Measurements from ENCODE around the gene KDM6B. TPM values are rescaled to one million over a fixed set of nuclear protein-coding genes. Genes with fewer than 3 reads are reported as not detected.

The KDM6B gene
- total RNA-seq, 1 donor from 2014 or later: 52.9 TPM

GRCh38 chr17:7839190-7839875 lies 5.3 kb downstream of the KDM6B start:
- Mint-ChIP-seq H3K27me3 (ENCODE audit: unreplicated experiment) (no peaks in the 10 kb centered on the region), H3K36me3 (ENCODE audit: unreplicated experiment) (peaks cover 6% of the 10 kb centered on the region), H3K27ac (ENCODE audit: unreplicated experiment) (peak overlapping the region; percentile 99), H3K9me3 (ENCODE audit: unreplicated experiment) (no peaks in the 10 kb centered on the region), H3K4me3 (ENCODE audit: unreplicated experiment) (peak overlapping the region; percentile 75), H3K4me1 (ENCODE audit: unreplicated experiment) (peaks cover 66% of the 10 kb centered on the region)
- no peak for TF ChIP-seq CTCF (IDR thresholded peaks at IDR 0.05)
- no peak for DNase-seq (ENCODE audit: extremely low spot score, unreplicated experiment)

GRCh38 chr17:7839876-7840261 lies 5.9 kb downstream of the KDM6B start:
- H3K27ac Mint-ChIP-seq (ENCODE audit: unreplicated experiment): peak overlapping the region; percentile 99
- DNase-seq (ENCODE audit: extremely low spot score, unreplicated experiment): no peak
- no peak for TF ChIP-seq CTCF (IDR thresholded peaks at IDR 0.05)
- H3K4me1 Mint-ChIP-seq (ENCODE audit: unreplicated experiment): peaks cover 67% of the 10 kb centered on the region
- peaks cover 6% of the 10 kb centered on the region for H3K36me3 Mint-ChIP-seq (ENCODE audit: unreplicated experiment)
- no peaks in the 10 kb centered on the region for H3K27me3 Mint-ChIP-seq (ENCODE audit: unreplicated experiment)
- H3K4me3 Mint-ChIP-seq (ENCODE audit: unreplicated experiment): peak overlapping the region; percentile 6
- H3K9me3 Mint-ChIP-seq (ENCODE audit: unreplicated experiment): no peaks in the 10 kb centered on the region

GRCh38 chr17:7840441-7840840 lies 6.4 kb downstream of the KDM6B start:
- H3K27ac Mint-ChIP-seq (ENCODE audit: unreplicated experiment): peak overlapping the region; percentile 99
- no peaks in the 10 kb centered on the region for H3K9me3 Mint-ChIP-seq (ENCODE audit: unreplicated experiment)
- TF ChIP-seq CTCF (IDR thresholded peaks at IDR 0.05): no peak
- H3K4me3 Mint-ChIP-seq (ENCODE audit: unreplicated experiment): peak overlapping the region; percentile 94
- DNase-seq (ENCODE audit: extremely low spot score, unreplicated experiment): no peak
- peaks cover 6% of the 10 kb centered on the region for H3K36me3 Mint-ChIP-seq (ENCODE audit: unreplicated experiment)
- H3K4me1 Mint-ChIP-seq (ENCODE audit: unreplicated experiment): peaks cover 67% of the 10 kb centered on the region
- no peaks in the 10 kb centered on the region for H3K27me3 Mint-ChIP-seq (ENCODE audit: unreplicated experiment)

- Mint-ChIP-seq H3K27me3 (ENCODE audit: unreplicated experiment) (no peaks in the 10 kb centered on the region), H3K36me3 (ENCODE audit: unreplicated experiment) (peaks cover 6% of the 10 kb centered on the region), H3K4me1 (ENCODE audit: unreplicated experiment) (peaks cover 70% of the 10 kb centered on the region), H3K9me3 (ENCODE audit: unreplicated experiment) (no peaks in the 10 kb centered on the region), H3K27ac (ENCODE audit: unreplicated experiment) (peak overlapping the region; percentile 99), H3K4me3 (ENCODE audit: unreplicated experiment) (peak overlapping the region; percentile 94)
- TF ChIP-seq CTCF (IDR thresholded peaks at IDR 0.05): no peak
- no peak for DNase-seq (ENCODE audit: extremely low spot score, unreplicated experiment)
Measured at GRCh38 chr17:7840875-7841274, 6.9 kb downstream of the KDM6B start.

- Mint-ChIP-seq H3K9me3 (ENCODE audit: unreplicated experiment) (no peaks in the 10 kb centered on the region), H3K27ac (ENCODE audit: unreplicated experiment) (peak overlapping the region; percentile 99), H3K27me3 (ENCODE audit: unreplicated experiment) (no peaks in the 10 kb centered on the region), H3K4me1 (ENCODE audit: unreplicated experiment) (peaks cover 70% of the 10 kb centered on the region), H3K36me3 (ENCODE audit: unreplicated experiment) (peaks cover 7% of the 10 kb centered on the region), H3K4me3 (ENCODE audit: unreplicated experiment) (peak overlapping the region; percentile 94)
- DNase-seq (ENCODE audit: extremely low spot score, unreplicated experiment): peak; percentile 94
- TF ChIP-seq CTCF (IDR thresholded peaks at IDR 0.05): peak; percentile 35
Measured at GRCh38 chr17:7841396-7841914, 7.4 kb downstream of the KDM6B start.

Data from osteocyte (in vitro differentiated cells).